ENCODE measurements around the gene XNDC1N.

XNDC1N gene

DNA sequence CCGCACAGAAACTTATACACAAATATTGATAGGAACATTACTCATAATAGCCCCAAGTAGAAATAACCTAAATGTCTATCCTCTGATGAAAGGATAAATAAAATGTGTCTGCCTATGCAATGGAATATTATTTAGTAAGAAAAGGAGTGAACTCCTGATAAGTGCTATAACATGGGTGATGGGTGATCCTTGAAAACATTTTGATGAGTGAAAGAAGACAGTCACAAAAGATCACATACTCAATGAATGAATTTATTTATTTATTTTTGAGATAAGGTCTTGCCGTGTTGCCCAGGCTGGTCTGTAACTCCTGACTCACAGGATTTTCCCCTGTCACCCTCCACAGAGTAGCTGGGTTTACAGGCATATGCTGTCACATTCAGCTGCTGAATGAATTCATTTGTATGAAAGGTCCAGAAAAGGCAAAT is 17.8 kb upstream of the XNDC1N start:
- no peak overlapping the region for H3K4me3 ChIP-seq (ENCODE audit: low read length)
- no peak for TF ChIP-seq ZNF274 (IDR thresholded peaks at IDR 0.05; ENCODE audit: low read depth, low read length)

DNA sequence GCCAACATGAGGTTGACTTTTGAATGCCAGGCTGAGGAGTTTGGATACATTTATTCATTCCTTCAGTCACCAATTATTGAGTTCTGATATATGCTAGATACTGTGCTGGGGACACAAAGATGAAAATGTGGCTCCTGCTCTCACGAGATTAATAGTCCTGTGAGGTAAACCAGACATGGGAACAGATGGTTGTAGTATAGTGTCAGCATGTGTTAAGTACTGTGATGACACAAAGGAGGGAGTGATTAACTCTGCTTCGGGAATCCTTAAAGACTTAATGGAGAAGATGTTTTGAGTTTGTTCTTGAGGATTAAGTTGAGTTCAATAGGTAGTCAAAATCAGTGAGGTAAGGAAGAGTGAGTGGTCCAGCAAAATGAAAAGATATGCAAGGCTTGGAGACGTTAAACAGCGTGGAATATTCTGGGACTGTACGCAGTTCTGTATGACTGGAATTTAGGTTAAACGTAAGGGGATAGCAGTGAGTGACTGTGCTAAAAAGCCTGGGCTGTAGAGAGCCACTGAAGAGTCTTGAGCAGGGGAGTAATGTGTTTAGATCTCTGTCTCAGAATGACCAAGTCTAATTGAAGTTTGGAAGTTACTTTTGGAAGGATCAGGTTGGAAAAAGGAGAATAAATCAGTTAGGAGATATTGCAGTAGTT is 12.3 kb upstream of the XNDC1N start:
- no peak for TF ChIP-seq ZNF274 (IDR thresholded peaks at IDR 0.05; ENCODE audit: low read depth, low read length)
- no peak overlapping the region for H3K4me3 ChIP-seq (ENCODE audit: low read length)

DNA sequence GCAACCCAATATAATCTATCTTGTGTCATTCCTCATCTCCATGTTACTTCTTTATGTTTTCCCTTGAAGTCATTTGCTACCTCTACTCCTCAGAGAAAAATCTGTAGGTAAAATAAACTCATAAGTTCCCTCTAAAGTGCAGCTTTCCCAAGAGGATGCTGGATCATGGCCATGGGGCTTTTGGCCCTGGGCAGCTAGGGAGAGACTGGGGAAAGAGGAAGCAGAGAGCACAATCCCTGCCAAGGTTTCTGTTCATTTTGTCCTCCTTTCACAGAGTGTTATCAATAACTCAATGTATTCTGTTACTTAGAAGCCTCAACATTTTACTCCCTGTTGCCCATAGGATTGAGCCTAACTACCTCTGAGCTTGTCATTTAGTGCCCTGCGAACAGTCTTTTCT is 9.4 kb upstream of the XNDC1N start:
- H3K4me3 ChIP-seq (ENCODE audit: low read length), result no peak overlapping the region
- TF ChIP-seq ZNF274 (IDR thresholded peaks at IDR 0.05; ENCODE audit: low read depth, low read length), result no peak

DNA sequence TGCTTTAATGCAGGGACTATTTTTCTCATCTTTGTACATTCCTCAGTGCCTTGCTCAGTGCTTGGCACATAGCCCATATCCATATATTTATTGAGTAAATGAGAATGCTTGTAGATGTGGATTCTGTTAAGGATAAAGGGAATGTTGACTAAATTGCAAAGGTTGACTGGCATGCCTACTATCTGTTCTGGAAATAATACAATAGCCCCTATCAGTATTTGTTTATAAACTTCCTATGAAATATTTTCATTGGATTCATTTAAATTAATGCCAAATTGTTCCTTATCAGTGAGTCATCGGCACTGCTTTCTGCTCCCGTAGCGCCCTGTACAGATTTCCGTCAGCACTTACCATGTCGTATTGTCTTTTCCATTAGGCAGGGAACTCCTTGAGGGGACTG is 8.4 kb upstream of the XNDC1N start:
- no peak for TF ChIP-seq ZNF274 (IDR thresholded peaks at IDR 0.05; ENCODE audit: low read depth, low read length)
- H3K4me3 ChIP-seq (ENCODE audit: low read length), result no peak overlapping the region

DNA sequence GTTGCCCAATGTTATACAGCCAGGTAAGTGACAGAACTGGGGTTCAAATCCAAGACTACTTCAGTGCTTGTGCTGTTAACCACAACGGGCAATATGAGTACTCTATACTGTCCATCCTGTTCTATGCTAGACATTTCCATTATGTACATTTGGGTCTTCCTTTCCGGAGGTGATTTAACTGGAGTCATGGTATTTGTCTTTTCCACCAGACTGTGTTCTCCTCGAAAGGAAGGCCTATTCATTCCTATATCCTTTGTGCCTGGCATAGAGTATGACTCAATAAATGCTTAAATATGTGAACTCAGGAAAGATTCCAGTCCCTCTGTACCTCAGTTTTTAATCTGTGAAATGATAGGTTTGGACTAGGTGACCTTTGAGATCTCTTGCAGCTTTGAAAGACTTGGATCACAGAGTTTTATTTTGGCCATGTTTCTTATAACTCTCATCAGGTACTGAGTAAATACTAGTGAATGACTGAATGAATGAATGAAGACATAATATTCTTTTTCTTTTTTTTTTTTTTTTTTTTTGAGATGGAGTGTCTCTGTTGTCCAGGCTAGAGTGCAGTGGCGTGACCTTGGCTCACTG is 7.0 kb upstream of the XNDC1N start:
- no peak for TF ChIP-seq ZNF274 (IDR thresholded peaks at IDR 0.05; ENCODE audit: low read depth, low read length)

DNA sequence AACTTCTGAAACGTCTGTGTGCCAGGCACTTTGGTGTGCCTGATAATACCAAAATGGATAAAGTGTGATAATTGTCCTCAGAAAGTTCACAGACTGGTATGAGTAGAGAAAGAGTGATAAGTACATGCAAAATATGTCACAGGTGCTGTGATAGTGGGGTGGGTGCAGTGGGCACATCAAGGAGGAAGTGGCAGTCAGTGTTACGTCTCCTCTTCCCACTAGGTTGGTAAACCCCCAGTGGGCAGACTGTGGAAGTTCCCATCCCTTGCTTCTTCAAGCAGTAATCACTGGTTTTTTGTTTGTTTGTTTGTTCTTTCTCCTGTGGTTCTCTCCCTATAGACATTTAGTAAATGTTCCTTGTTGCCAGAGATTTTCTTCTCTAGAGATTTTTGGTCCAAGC is 5.8 kb upstream of the XNDC1N start:
- peak overlapping the region; percentile 14; the same call in 1 of the 2 replicates for H3K4me3 ChIP-seq (ENCODE audit: low read length)
- TF ChIP-seq ZNF274 (IDR thresholded peaks at IDR 0.05; ENCODE audit: low read depth, low read length), result no peak

More for the DNA sequence above, 7.0 kb upstream of the XNDC1N start:
- H3K4me3 ChIP-seq (ENCODE audit: low read length), result no peak overlapping the region

DNA sequence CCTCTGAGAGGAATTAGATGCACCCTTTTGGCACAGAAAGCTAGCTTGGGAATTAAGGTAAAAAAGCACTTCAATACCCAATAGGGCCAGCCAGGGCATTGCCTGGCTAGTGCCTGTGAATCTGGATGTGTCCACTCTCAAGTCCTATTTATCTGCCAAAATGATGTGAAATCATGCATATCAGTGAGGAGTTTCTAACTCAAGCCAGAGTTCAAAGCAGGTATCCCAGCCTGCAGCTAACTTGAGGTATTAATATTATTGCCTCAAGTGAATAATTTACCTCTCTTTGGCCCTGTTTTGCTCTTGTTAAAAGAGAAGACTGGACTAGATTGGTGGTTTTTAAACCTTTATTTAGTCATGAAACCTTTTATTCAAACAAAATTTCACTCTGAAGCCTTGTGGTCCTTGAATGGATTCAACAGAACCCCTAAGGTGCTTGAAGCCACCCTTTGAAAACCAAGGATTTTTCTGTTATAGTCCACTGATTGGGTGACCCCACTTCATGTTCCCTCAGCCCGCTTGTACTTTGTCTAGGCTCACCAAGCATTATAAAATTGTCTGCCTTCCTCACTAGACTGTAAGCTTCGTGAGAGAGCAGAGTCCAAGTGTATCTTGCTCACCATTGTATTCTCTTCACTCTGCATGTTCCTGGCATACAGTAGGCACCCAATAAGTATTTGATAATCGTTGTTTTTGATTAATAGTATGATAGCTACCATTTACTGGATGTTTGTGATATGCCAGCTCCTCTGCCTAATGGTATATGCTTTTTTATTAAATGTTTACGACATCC is 4.9 kb upstream of the XNDC1N start:
- peak overlapping the region; percentile 37; the same call in 1 of the 2 replicates for H3K4me3 ChIP-seq (ENCODE audit: low read length)
- TF ChIP-seq ZNF274 (IDR thresholded peaks at IDR 0.05; ENCODE audit: low read depth, low read length), result no peak

DNA sequence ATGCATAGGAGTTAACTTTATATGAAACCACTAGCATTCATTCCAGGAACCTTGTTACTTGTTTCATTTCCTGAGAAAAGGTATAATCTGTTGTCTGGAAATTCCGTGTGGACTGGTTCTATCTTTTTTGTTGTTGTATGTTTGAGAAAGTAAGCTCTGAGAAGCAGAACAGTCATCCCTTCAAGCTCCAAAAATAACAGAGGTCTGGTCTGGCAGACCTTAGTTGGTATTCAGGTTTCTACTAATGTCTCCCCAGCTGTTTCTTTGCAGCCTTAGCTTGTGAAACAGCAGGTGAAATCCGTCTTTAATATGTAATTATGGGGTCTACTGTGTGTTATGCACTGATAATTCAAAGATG is 2.8 kb upstream of the XNDC1N start:
- TF ChIP-seq ZNF274 (IDR thresholded peaks at IDR 0.05; ENCODE audit: low read depth, low read length), result no peak
- H3K4me3 ChIP-seq (ENCODE audit: low read length), result no peak overlapping the region; the same call in none of the 2 replicates

DNA sequence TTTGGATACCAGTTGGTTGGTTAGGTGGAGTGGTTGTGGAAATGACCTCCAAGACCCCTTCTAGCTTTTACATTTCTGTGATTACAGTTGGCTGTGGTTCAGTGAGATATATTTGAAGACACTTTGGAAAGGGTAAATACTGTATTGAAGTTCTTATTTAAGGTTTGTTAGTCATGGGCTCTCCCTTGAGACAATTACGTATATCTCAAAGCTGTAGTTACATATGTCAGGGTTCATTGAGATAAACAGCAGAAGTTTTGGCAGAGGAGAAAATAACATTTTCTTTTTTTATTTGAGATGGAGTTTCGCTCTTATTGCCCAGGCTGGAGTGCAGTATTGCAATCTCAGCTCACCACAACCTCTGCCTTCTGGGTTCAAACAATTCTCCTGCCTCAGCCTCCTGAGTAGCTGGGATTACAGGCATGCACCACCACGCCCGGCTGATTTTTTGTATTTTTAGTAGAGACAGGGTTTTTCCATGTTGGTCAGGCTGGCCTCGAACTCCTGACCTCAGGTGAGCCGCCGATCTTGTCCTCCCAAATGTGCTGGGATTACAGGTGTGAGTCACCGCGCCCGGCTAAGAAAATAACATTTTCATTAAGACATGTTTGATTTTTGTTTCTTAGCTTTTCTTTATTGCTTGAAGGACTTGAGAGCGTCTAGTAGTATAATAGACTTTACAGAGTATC is 2.3 kb upstream of the XNDC1N start:
- H3K4me3 ChIP-seq (ENCODE audit: low read length), result peak overlapping the region; percentile 86
- no peak for TF ChIP-seq ZNF274 (IDR thresholded peaks at IDR 0.05; ENCODE audit: low read depth, low read length)

DNA sequence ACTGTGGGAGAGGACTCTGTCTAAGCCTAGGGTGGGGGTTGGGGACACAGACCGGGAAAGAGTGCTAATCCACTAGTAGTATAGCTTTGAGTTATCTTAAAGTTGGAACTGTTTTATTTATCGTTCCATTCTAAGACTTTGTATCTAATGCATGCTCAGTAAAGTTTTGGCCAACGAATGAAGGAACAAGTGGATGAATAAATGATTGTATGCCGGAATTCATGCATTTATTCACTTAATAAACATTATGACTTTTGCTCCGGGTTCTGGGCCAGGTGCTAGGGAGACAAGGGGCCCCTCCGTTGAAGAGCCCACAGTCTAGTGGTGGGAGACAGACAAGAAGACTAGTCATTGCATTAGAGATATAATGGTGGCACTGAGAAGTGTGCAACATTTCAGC is 1.1 kb upstream of the XNDC1N start:
- peak overlapping the region; percentile 86 for H3K4me3 ChIP-seq (ENCODE audit: low read length)
- no peak for TF ChIP-seq ZNF274 (IDR thresholded peaks at IDR 0.05; ENCODE audit: low read depth, low read length)

DNA sequence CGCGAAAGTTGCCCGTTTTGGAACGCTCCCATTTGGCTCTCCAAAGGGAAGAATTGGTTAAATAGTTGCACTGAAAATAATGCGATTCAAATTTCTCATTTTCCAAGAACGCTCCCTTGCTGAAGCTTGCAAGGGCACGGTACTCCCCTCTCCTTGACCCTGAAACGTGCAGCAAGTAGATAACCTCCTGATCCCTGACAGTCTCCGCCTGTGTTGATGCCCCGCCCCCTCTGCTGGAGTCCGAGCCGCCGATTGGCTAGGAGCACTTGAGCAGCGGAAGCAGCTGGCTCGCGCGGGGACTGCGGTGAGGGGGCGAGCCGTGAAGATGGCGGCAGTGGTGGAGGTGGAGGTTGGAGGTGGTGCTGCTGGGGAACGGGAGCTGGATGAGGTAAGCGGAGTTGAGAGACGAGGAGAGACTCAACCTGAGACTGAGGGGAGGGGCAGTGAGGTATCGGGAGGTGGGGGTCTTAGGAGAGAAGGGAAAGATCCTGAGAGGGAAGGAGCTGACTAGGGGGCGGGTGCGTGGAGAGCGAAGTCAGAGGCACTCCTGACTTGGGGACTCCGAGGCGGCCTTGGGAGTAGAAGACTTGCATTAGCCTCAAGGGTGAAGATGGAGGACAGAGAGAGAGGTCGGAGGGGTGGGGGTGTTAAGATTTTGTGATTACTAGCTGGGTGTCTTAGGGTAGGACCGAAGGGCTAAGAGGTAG is 496 bp upstream of the XNDC1N start, which contains the start of gene RNF121:
RNF121 (plus strand) TSS at position 310 of the 707 bp plus-strand sequence; CDS start at position 326, 16 bp downstream.
- H3K4me3 ChIP-seq (ENCODE audit: low read length), result peak within 1 kb of the TSS; percentile 86
- no peak for TF ChIP-seq ZNF274 (IDR thresholded peaks at IDR 0.05; ENCODE audit: low read depth, low read length)

DNA sequence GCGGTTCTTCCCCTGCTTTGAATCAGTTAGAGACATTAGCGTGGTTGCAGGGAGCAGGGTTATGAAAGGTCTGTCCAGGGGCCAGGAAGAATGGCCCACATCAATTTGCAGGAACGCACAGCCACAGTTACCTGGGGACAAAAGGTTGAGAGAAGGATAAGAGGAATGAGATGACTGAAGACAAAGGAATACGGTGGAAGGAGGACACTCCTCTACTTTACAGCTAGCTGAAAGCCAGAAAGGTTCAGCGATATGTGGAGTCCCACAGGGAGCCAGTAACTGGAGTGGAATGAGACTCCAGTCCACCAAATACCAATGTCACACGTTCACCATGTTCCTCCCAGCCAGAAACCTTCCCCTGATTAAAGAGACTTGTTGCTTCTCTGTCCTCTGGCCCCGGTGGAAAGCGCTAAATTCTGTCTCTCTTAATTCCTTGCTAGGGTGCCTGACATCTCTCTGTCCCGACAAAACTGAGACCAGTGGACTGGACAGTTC is 10.7 kb downstream of the XNDC1N start:
- H3K4me3 ChIP-seq (ENCODE audit: low read length), result no peak overlapping the region
- TF ChIP-seq ZNF274 (IDR thresholded peaks at IDR 0.05; ENCODE audit: low read depth, low read length), result no peak

DNA sequence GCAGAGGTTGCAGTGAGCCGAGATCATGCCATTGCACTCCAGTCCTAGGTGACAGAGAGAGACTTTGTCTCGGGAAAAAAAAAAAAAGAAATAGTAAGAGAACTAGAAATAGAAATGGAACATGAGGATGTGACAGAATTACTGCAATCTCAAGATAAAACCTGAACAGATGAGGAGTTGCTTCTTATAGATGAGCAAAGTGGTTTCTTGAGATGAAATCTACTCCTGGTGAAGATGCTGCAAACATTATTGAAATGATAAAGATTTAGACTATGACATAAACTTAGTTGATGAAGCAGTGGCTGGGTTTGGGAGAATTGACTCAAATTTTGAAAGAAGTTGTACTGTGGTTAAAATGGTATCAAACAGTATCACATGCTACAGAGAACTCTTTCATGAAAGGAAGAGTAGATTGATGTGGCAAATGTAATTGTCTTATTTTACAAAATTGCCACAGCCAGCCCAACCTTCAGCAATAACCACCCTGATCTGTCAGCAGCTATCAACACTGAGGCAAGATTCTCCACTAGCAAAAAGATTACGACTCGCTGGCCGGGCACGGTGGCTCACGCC is 13.7 kb downstream of the XNDC1N start:
- no peak for TF ChIP-seq ZNF274 (IDR thresholded peaks at IDR 0.05; ENCODE audit: low read depth, low read length)
- H3K4me3 ChIP-seq (ENCODE audit: low read length), result no peak overlapping the region
